Skeletal muscle tissue (tissue), 4 donors: ENCODE data around the gene NDUFA6. TPM values are rescaled to one million over a fixed set of nuclear protein-coding genes. Genes with fewer than 3 reads are reported as not detected.
"Not testable (repeated sequence)": the region's sequence is repeated elsewhere in the genome, so short reads cannot be mapped to it uniquely, and the experiment has no call there.

ENCODE experiments used
- H3K27ac ChIP-seq: one replicate; pipeline ENCODE4 v1.7.0; 2013; ENCODE audit warnings: mild to moderate bottlenecking, low read depth, low read length, inconsistent platforms
- H3K27me3 ChIP-seq, 3 donors: one replicate each; pipeline ENCODE4 v1.7.0; 2013; ENCODE audit warnings: low read length in 3 of 3; ENCODE audit not compliant: control insufficient read depth in 3 of 3, insufficient read depth in 3 of 3
- H3K36me3 ChIP-seq, 3 donors: one replicate each; pipeline ENCODE4 v1.7.0; 2013; ENCODE audit warnings: low read length in 3 of 3; ENCODE audit not compliant: control insufficient read depth in 3 of 3, insufficient read depth in 3 of 3
- H3K4me1 ChIP-seq, 3 donors: one replicate each; pipeline ENCODE4 v1.7.0; 2013; ENCODE audit warnings: low read length in 3 of 3, mild to moderate bottlenecking in 3 of 3; ENCODE audit not compliant: control insufficient read depth in 3 of 3, insufficient read depth in 3 of 3
- H3K4me3 ChIP-seq, 3 donors: one replicate each; pipeline ENCODE4 v1.7.0; 2013; ENCODE audit warnings: low read length in 3 of 3
- H3K9ac ChIP-seq, 3 donors: one replicate each; pipeline ENCODE4 v1.7.0; 2013; ENCODE audit warnings: low read length in 3 of 3, mild to moderate bottlenecking in 3 of 3, moderate library complexity in 2 of 3, low read depth in 1 of 3
- H3K9me3 ChIP-seq, 3 donors: one replicate each; pipeline ENCODE4 v1.7.0; 2013; ENCODE audit warnings: low read length in 3 of 3; ENCODE audit not compliant: control insufficient read depth in 3 of 3
- total RNA-seq: library from RNA; depleted of rRNA; stranded (reverse); fragments of >200 nt; gene quantifications from one replicate; pipeline ENCODE4 v1.2.3, GENCODE V29; 2014
- donor health status: Osteomylitis.

NDUFA6 gene
- total RNA-seq: 67.8 TPM

DNA sequence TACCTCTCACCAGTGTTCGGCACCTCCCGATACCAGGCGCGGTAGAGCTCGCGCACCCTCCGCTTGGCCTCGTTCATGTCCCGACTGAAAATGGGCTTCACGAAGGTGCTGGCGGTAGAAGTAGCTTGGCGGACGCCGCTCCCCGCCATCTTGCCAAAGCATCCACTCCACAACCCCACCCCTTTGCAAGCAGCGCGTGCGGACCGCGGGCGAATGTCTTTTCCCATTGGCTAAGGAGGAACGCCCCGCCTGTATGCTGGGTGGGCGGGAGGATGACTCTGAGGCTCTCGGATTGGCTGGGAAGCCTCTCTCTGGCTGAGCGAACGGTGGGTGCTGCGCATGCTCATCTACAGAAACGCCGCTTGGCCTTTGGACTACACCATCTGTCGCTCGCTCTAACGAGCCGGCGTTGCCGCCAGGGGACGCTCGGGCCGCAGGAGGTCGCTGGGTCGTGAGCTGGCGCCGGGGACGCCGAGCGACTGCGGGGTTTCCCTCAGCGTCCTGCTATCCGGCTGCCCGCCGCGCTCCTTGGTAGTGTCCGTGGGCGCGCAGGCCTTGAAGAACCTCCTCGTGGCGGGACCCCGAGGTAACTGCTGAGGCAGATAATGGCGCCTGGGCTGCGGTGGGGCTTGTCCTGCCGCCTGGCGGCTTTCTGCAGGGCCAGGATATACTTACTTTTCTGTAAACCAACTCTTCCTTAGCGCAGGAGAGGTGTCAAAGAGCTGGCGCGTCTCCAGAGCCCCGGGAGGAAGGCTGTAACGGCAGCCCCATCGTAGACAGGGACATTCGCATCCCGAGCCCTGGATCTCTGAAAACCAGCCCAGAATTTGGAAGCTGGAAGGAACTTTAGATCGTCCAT, at the start of gene NDUFA6:
Gene NDUFA6, minus strand, starts transcription at position 177 of the 859 bp plus-strand sequence. Its CDS starts 28 bp downstream, at position 149.
- Histone ChIP-seq H3K36me3 (peaks cover 13 to 15% (median 15%) of the 10 kb centered on the region in 3 donors), H3K27me3 (no peaks in the 10 kb centered on the region), H3K27ac (peak within 1 kb of the TSS; percentile 100), H3K9me3 (no peaks in the 10 kb centered on the region), H3K9ac (peak within 1 kb of the TSS; percentile 97 to 98 (median 98)), H3K4me3 (peak within 1 kb of the TSS; percentile 92 to 98 (median 98)), H3K4me1 (peaks cover 19 to 41% (median 25%) of the 10 kb centered on the region in 3 donors)

DNA sequence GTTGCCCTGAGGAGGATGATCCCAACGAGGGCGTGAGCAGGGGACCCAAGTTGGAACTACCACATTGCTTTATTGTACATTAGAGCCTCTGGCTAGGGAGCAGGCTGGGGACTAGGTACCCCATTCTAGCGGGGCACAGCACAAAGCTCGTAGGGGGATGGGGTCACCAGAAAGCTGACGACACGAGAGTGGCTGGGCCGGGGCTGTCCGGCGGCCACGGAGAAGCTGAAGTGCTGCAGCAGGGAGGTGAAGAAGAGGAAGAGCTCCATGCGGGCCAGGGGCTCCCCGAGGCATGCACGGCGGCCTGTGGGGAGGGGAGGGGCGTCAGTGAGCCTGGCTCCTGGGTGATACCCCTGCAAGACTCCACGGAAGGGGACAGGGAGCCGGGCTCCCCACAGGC, 49.6 kb upstream of the NDUFA6 start:
- H3K4me1 ChIP-seq, H3K4me3 ChIP-seq, H3K27ac ChIP-seq, H3K36me3 ChIP-seq, H3K9me3 ChIP-seq, H3K27me3 ChIP-seq, H3K9ac ChIP-seq: not testable (repeated sequence)

GRCh38 chr22:42139508-42139907, 48.9 kb upstream of the NDUFA6 start:
- not testable (repeated sequence) for H3K4me3 ChIP-seq, H3K9me3 ChIP-seq, H3K9ac ChIP-seq, H3K4me1 ChIP-seq, H3K36me3 ChIP-seq, H3K27me3 ChIP-seq, H3K27ac ChIP-seq

DNA sequence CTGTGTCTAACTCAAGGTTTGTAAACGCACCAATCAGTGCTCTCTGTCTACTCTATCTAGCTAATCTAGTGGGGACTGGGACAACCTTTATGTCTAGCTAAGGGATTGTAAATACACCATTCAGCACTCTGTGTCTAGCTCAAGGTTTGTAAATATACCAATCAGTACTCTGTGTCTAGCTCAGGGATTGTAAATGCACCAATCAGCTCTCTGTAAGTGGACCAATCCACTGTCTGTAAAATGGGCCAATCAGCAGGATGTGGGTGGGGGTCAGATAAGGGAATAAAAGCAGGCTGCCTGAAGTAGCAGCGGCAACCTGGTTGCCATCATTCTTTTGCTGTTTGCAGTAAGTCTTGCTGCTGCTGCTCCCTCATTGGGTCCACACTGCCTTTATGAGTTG, 48.4 kb upstream of the NDUFA6 start:
- peaks cover 5 to 12% (median 12%) of the 10 kb centered on the region in 3 donors for H3K4me1 ChIP-seq
- H3K27me3 ChIP-seq: peaks cover 0 to 11% (median 5%) of the 10 kb centered on the region in 3 donors
- no peak overlapping the region for H3K9ac ChIP-seq
- peaks cover 0 to 2% (median 0%) of the 10 kb centered on the region in 3 donors for H3K36me3 ChIP-seq
- no peaks in the 10 kb centered on the region for H3K9me3 ChIP-seq
- no peak overlapping the region for H3K4me3 ChIP-seq
- no peak overlapping the region for H3K27ac ChIP-seq

DNA sequence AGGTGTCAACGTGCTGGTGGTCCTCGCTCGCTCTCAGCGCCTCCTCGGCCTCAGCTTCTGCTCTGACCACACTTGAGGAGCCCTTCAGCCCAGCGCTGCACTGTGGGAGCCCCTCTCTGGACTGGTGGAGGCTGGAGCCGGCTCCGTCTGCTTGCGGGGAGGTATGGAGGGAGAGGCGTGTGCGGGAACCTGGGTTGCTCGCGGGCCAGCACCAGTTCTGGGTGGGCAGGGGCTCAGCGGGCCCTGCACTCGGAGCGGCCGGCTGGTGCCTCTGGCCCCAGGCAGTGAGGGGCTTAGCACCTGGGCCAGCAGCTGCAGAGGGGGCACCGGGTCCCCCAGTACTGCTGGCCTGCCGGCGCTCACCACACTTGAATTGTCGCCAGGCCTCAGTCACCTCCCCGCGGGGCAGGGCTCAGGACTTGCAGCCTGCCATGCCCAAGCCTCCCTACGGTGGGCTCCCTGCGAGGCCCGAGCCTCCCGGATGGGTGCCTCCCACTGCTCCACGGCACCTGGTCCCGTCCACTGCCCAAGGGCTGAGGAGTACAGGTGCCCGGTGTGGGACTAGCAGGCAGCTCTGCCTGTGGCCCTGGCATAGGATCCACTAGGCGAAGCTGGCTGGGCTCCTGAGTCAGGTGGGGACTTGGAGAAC, 47.7 kb upstream of the NDUFA6 start:
- H3K27ac ChIP-seq: no peak overlapping the region
- H3K9me3 ChIP-seq: no peaks in the 10 kb centered on the region
- peaks cover 0 to 2% (median 0%) of the 10 kb centered on the region in 3 donors for H3K36me3 ChIP-seq
- peaks cover 5 to 13% (median 12%) of the 10 kb centered on the region in 3 donors for H3K4me1 ChIP-seq
- H3K9ac ChIP-seq: no peak overlapping the region
- no peak overlapping the region for H3K4me3 ChIP-seq
- peaks cover 0 to 12% (median 5%) of the 10 kb centered on the region in 3 donors for H3K27me3 ChIP-seq

DNA sequence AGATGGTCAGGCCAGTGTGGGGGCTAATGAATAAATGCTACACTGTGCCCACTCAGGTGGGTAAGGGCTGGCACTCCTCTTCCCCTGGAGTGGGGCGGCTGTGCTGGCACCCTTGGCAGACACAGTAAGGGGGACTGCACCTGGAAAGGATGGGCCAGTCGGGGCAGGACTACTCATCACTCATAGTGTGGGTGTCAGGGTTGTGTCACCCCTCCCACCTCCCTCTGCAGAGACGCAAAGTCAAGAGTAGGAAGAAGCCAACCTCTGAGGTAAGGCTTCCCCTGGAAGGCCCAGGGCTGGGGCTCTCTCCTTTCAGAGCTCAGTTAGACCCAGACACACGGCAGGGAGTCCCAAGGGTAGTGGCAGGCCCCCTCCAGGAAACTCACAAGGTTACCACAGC, 45.1 kb upstream of the NDUFA6 start:
- not testable (repeated sequence) for H3K4me3 ChIP-seq, H3K9ac ChIP-seq, H3K27ac ChIP-seq, H3K36me3 ChIP-seq, H3K9me3 ChIP-seq
- Histone ChIP-seq H3K4me1 (peaks cover 5 to 13% (median 12%) of the 10 kb centered on the region in 3 donors), H3K27me3 (peaks cover 0 to 12% (median 5%) of the 10 kb centered on the region in 3 donors)

- H3K9me3 ChIP-seq: no peaks in the 10 kb centered on the region
- no peaks in the 10 kb centered on the region for H3K36me3 ChIP-seq
- peak overlapping the region in 2 of 3 donors; percentile 50 to 66 for H3K9ac ChIP-seq
- H3K27me3 ChIP-seq: peaks cover 0 to 12% (median 5%) of the 10 kb centered on the region in 3 donors
- H3K4me3 ChIP-seq: peak overlapping the region in 2 of 3 donors; percentile 44 to 57
- H3K27ac ChIP-seq: no peak overlapping the region
- H3K4me1 ChIP-seq: peaks cover 5 to 13% (median 12%) of the 10 kb centered on the region in 3 donors
Measured at GRCh38 chr22:42134100-42135020, 43.8 kb upstream of the NDUFA6 start.

- Histone ChIP-seq H3K9me3 (no peaks in the 10 kb centered on the region), H3K36me3 (no peaks in the 10 kb centered on the region), H3K27ac (no peak overlapping the region), H3K27me3 (peaks cover 0 to 12% (median 5%) of the 10 kb centered on the region in 3 donors), H3K4me3 (no peak overlapping the region), H3K4me1 (peaks cover 5 to 13% (median 12%) of the 10 kb centered on the region in 3 donors), H3K9ac (no peak overlapping the region)
Measured at GRCh38 chr22:42132457-42132856, 41.9 kb upstream of the NDUFA6 start.

- H3K27me3 ChIP-seq: peaks cover 0 to 12% (median 5%) of the 10 kb centered on the region in 3 donors
- H3K4me1 ChIP-seq: peaks cover 5 to 13% (median 12%) of the 10 kb centered on the region in 3 donors
- H3K9me3 ChIP-seq: no peaks in the 10 kb centered on the region
- H3K9ac ChIP-seq: no peak overlapping the region
- no peaks in the 10 kb centered on the region for H3K36me3 ChIP-seq
- no peak overlapping the region for H3K4me3 ChIP-seq
- no peak overlapping the region for H3K27ac ChIP-seq
Measured at GRCh38 chr22:42131562-42131961, 41.0 kb upstream of the NDUFA6 start.
